ENCODE results near the gene SMIM35. TPM values are rescaled to one million over a fixed set of nuclear protein-coding genes. Genes with fewer than 3 reads are reported as not detected.
A peak's percentile ranks its signal among the peaks of the same experiment; 100 is the strongest.

SMIM35 gene
- total and polyA plus RNA-seq, 2 donors: 0.05 to 0.09 TPM

DNA sequence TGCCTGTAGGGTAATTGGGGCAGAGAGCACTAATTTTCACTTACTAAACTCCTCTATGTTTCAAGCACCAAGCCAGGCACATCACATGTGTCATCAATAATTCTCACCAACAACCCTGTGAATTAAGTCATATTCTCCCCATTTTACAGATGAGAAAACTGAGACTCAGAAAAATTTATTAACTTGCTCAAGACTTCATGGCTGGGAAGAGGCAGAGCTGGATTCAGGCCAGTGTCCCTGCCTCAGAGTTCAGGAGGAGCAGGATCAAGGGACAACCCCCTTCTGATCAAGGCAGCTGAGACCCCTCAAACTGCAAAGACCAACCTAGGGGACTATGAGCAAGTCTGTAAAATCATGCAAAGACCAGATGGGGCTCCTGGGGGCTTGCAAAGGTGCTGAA lies 2.1 kb downstream of the SMIM35 start:
- no peak overlapping the region for H3K27ac ChIP-seq (ENCODE audit: low read depth in 1 of 2, low read length in 1 of 2)
- DNase-seq (ENCODE audit: low read depth in 6 of 9, low spot score in 9 of 9): no peak
- no peaks in the 10 kb centered on the region for H3K4me1 ChIP-seq (ENCODE audit: control insufficient read depth in 2 of 2, insufficient read depth in 2 of 2, low read length in 2 of 2)
- H3K27me3 ChIP-seq (ENCODE audit: control insufficient read depth in 2 of 2, insufficient read depth in 1 of 2, low read length in 1 of 2): peaks cover 0 to 3% of the 10 kb centered on the region in 2 donors
- peaks cover 2 to 11% of the 10 kb centered on the region in 2 donors for H3K9me3 ChIP-seq (ENCODE audit: control insufficient read depth in 2 of 2, insufficient read depth in 1 of 2, low read length in 1 of 2)
- H3K4me3 ChIP-seq (ENCODE audit: low read length in 2 of 2): no peak overlapping the region
- no peaks in the 10 kb centered on the region for H3K36me3 ChIP-seq (ENCODE audit: control insufficient read depth in 2 of 2, insufficient read depth in 2 of 2, low read length in 1 of 2)

DNA sequence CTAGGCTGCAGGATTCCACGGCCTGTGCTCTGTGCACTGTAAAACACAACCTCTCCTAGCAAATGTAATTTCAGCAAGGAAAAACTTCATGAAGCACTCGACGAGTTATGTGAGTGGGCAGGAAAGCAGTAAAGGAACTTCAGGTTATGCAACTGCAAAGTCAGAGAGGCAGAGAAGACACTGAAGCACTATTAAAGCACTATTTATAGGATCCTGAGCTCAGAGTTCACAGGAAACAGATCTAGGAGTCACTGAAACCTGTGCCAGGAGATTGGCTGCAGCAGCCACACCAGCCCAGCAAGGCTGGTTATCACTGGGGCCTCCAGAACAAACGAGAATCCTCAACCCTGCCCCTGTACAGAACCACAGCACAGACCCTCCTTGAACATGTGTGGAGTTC lies 2.5 kb downstream of the SMIM35 start:
- no peaks in the 10 kb centered on the region for H3K36me3 ChIP-seq (ENCODE audit: control insufficient read depth in 2 of 2, insufficient read depth in 2 of 2, low read length in 1 of 2)
- no peaks in the 10 kb centered on the region for H3K4me1 ChIP-seq (ENCODE audit: control insufficient read depth in 2 of 2, insufficient read depth in 2 of 2, low read length in 2 of 2)
- H3K27ac ChIP-seq (ENCODE audit: low read depth in 1 of 2, low read length in 1 of 2): no peak overlapping the region
- peaks cover 0 to 3% of the 10 kb centered on the region in 2 donors for H3K27me3 ChIP-seq (ENCODE audit: control insufficient read depth in 2 of 2, insufficient read depth in 1 of 2, low read length in 1 of 2)
- H3K4me3 ChIP-seq (ENCODE audit: low read length in 2 of 2): no peak overlapping the region
- WGBS: 16% methylated on average over 4 of the region's 4 CpGs
- no peak for DNase-seq (ENCODE audit: low read depth in 6 of 9, low spot score in 9 of 9)
- H3K9me3 ChIP-seq (ENCODE audit: control insufficient read depth in 2 of 2, insufficient read depth in 1 of 2, low read length in 1 of 2): peaks cover 2 to 11% of the 10 kb centered on the region in 2 donors

DNA sequence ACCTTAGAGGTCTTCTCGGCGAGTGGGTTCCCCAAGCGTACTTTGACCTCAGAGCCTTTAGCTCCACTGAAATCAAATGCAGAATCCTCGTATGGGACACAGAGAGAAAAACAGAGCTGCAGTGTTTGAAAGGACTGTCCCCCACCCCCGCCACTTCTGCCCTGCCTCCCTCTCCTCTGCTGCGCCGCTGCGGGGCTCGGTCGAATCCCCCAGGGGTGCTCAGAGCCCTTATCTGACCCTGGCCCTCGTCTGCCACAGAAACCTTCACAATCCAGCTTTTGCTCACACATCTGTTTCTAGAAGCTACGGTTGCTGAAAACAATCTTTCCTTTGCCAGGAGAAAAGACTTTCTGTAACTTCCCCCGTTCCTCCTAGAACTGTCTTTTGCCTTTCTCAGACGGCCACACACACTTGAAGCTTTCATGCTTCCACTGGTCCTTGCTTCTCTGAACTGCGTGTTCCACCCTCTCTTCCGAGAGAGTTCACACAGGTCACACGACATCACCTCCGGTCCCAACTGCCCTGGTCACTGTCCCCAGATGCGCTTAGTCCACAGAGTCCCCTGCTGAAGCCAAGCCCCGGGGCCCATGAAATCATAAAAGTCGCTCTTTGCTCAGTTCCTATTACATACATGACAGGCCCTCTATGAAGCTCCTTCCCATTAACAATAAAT lies 3.7 kb downstream of the SMIM35 start:
- WGBS: 93% methylated on average over 21 of the region's 21 CpGs
- no peaks in the 10 kb centered on the region for H3K36me3 ChIP-seq (ENCODE audit: control insufficient read depth in 2 of 2, insufficient read depth in 2 of 2, low read length in 1 of 2)
- no peak overlapping the region for H3K4me3 ChIP-seq (ENCODE audit: low read length in 2 of 2)
- H3K9me3 ChIP-seq (ENCODE audit: control insufficient read depth in 2 of 2, insufficient read depth in 1 of 2, low read length in 1 of 2): peaks cover 2 to 11% of the 10 kb centered on the region in 2 donors
- peaks cover 0 to 3% of the 10 kb centered on the region in 2 donors for H3K27me3 ChIP-seq (ENCODE audit: control insufficient read depth in 2 of 2, insufficient read depth in 1 of 2, low read length in 1 of 2)
- peaks cover 0 to 3% of the 10 kb centered on the region in 2 donors for H3K4me1 ChIP-seq (ENCODE audit: control insufficient read depth in 2 of 2, insufficient read depth in 2 of 2, low read length in 2 of 2)
- DNase-seq (ENCODE audit: low read depth in 6 of 9, low spot score in 9 of 9): no peak
- H3K27ac ChIP-seq (ENCODE audit: low read depth in 1 of 2, low read length in 1 of 2): no peak overlapping the region

DNA sequence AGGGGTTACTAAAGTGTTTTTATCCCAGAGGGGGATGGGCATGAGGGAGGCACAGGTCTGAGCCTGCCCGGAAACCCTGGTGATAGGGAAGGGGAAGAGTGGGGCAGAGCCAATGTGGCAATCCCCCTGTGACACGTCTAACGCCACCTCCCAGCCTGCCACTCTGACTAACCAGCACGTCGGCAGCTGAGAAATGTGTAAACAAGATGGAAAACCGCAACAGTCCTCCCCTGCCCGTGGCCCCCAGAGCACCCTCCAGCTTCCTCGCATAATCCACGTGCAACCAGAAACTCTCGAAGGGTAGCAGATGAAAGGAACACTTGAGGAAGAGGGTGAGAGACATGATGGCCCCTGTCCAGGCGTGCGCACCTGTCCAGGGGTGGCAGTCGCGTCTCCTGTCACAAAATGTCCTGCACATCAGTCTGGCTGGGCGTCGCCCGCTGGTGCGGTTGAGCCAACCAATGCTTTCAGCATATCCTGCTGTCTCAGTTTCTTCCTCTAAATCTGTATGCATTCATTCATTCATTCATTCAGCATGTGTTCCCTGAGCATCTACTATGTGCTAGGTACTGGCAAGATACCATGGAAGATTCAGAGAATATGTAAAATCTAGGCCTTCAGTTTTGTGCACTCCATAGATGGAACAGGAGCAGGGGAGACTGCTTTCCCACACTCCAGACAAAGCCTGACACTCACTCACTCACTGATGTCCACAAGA lies 5.4 kb downstream of the SMIM35 start:
- no peaks in the 10 kb centered on the region for H3K36me3 ChIP-seq (ENCODE audit: control insufficient read depth in 2 of 2, insufficient read depth in 2 of 2, low read length in 1 of 2)
- H3K27ac ChIP-seq (ENCODE audit: low read depth in 1 of 2, low read length in 1 of 2): no peak overlapping the region
- DNase-seq (ENCODE audit: low read depth in 6 of 9, low spot score in 9 of 9): no peak
- H3K4me3 ChIP-seq (ENCODE audit: low read length in 2 of 2): no peak overlapping the region
- peaks cover 0 to 3% of the 10 kb centered on the region in 2 donors for H3K27me3 ChIP-seq (ENCODE audit: control insufficient read depth in 2 of 2, insufficient read depth in 1 of 2, low read length in 1 of 2)
- H3K4me1 ChIP-seq (ENCODE audit: control insufficient read depth in 2 of 2, insufficient read depth in 2 of 2, low read length in 2 of 2): peaks cover 0 to 9% of the 10 kb centered on the region in 2 donors
- H3K9me3 ChIP-seq (ENCODE audit: control insufficient read depth in 2 of 2, insufficient read depth in 1 of 2, low read length in 1 of 2): peaks cover 0 to under 1% of the 10 kb centered on the region in 2 donors
- 91% methylated on average over 18 of the region's 18 CpGs for WGBS

DNA sequence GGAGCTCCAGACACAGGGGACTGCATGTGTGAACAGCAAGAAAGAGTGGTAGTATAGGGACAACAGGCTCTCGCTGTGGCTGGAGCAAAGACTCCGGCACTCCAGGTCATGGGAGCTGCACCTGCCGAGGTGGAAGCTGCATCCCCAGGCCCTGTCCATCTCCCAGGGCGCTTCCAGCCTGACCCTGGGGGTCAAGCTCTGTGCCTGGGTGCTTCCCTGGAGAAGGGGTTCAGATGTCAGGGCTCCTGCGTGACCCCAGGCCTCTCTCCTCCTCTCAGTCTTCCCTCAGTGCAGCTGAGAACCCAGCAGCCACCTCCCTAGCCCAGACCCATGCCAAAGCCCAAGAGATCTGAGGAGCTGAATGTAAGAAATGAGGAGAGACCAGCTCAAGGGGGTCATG lies 6.5 kb downstream of the SMIM35 start:
- WGBS: 95% methylated on average over 5 of the region's 5 CpGs
- no peak for DNase-seq (ENCODE audit: low read depth in 6 of 9, low spot score in 9 of 9)
- Histone ChIP-seq H3K4me3 (ENCODE audit: low read length in 2 of 2) (no peak overlapping the region), H3K4me1 (ENCODE audit: control insufficient read depth in 2 of 2, insufficient read depth in 2 of 2, low read length in 2 of 2) (peaks cover 0 to 9% of the 10 kb centered on the region in 2 donors), H3K27me3 (ENCODE audit: control insufficient read depth in 2 of 2, insufficient read depth in 1 of 2, low read length in 1 of 2) (peaks cover 0 to 3% of the 10 kb centered on the region in 2 donors), H3K36me3 (ENCODE audit: control insufficient read depth in 2 of 2, insufficient read depth in 2 of 2, low read length in 1 of 2) (no peaks in the 10 kb centered on the region), H3K27ac (ENCODE audit: low read depth in 1 of 2, low read length in 1 of 2) (no peak overlapping the region), H3K9me3 (ENCODE audit: control insufficient read depth in 2 of 2, insufficient read depth in 1 of 2, low read length in 1 of 2) (no peaks in the 10 kb centered on the region)

DNA sequence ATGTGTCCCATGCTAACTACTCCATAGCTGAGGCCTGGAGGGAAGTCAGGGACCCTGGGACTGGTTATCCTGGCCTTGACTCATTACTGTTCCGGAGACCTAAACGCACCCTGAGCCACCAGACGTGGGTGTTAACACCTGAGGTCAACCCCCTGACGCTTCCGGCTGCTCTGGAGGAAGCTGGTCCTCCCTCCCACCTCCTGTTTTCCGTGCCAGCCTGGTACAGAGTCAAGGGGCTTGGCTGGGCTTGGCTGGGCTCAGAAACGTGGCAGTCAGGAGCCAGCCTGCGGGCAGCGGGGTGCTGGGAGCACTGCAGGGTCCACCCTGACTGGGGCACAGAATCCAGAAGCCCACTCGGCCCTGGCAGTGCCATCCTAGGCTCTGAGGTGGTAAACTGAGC lies 7.3 kb downstream of the SMIM35 start:
- Histone ChIP-seq H3K36me3 (ENCODE audit: control insufficient read depth in 2 of 2, insufficient read depth in 2 of 2, low read length in 1 of 2) (no peaks in the 10 kb centered on the region), H3K4me3 (ENCODE audit: low read length in 2 of 2) (no peak overlapping the region), H3K27me3 (ENCODE audit: control insufficient read depth in 2 of 2, insufficient read depth in 1 of 2, low read length in 1 of 2) (peaks cover 0 to 3% of the 10 kb centered on the region in 2 donors), H3K27ac (ENCODE audit: low read depth in 1 of 2, low read length in 1 of 2) (no peak overlapping the region), H3K9me3 (ENCODE audit: control insufficient read depth in 2 of 2, insufficient read depth in 1 of 2, low read length in 1 of 2) (no peaks in the 10 kb centered on the region), H3K4me1 (ENCODE audit: control insufficient read depth in 2 of 2, insufficient read depth in 2 of 2, low read length in 2 of 2) (peaks cover 0 to 9% of the 10 kb centered on the region in 2 donors)
- DNase-seq (ENCODE audit: low read depth in 6 of 9, low spot score in 9 of 9): no peak
- WGBS: 92% methylated on average over 10 of the region's 10 CpGs

DNA sequence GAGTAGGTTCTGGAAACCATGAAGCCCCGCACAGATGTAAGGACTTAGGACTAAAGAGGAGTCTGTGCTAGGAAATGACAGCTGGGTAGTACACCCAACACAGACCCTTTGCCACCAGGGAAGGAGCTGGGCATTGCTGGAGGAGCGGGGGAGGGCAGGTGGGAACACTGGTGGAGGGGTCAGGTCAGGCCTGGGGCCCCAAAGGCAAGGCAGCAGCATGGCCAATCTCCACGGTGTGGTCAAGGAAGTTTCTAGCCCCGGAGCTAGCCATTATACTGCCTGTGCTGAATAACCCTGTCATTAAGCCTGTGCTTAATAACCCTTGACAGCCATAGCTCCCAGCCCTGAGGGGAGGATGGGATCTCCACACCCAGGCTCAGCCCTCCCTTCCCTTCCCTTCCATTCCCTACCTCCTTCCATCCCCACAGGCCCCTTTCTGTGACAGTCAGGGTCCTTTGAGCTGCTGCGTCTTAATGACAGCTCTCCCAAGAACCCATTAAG lies 7.8 kb downstream of the SMIM35 start:
- WGBS: 93% methylated on average over 5 of the region's 5 CpGs
- Histone ChIP-seq H3K27ac (ENCODE audit: low read depth in 1 of 2, low read length in 1 of 2) (no peak overlapping the region), H3K4me3 (ENCODE audit: low read length in 2 of 2) (no peak overlapping the region), H3K4me1 (ENCODE audit: control insufficient read depth in 2 of 2, insufficient read depth in 2 of 2, low read length in 2 of 2) (peaks cover 0 to 9% of the 10 kb centered on the region in 2 donors), H3K9me3 (ENCODE audit: control insufficient read depth in 2 of 2, insufficient read depth in 1 of 2, low read length in 1 of 2) (no peaks in the 10 kb centered on the region), H3K27me3 (ENCODE audit: control insufficient read depth in 2 of 2, insufficient read depth in 1 of 2, low read length in 1 of 2) (peaks cover 0 to 3% of the 10 kb centered on the region in 2 donors), H3K36me3 (ENCODE audit: control insufficient read depth in 2 of 2, insufficient read depth in 2 of 2, low read length in 1 of 2) (no peaks in the 10 kb centered on the region)
- DNase-seq (ENCODE audit: low read depth in 6 of 9, low spot score in 9 of 9): no peak

DNA sequence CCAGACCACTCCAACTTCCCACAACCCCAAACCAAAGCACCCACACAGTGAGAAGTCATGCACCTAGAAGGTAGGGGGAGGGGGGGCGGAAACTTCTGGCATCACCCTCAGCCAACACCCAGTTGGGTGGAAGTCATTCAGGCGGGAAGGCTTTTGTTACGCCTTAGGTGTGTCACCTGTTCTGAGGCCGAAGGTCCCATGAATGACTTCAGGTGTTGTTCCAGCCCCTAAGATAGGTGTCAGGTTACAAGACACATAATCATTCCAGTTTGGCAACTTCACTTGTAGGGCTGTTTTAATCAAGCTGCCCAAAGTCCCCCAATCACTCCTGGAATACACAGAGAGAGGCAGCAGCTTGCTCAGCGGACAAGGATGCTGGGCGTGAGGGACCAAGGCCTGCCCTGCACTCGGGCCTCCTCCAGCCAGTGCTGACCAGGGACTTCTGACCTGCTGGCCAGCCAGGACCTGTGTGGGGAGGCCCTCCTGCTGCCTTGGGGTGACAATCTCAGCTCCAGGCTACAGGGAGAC lies 9.9 kb downstream of the SMIM35 start, which contains the start of gene TMPRSS4:
Gene TMPRSS4, plus strand, starts transcription at position 325 of the 528 bp plus-strand sequence. CDS start 225 bp downstream, outside the sequence.
- no peaks in the 10 kb centered on the region for H3K9me3 ChIP-seq (ENCODE audit: control insufficient read depth in 2 of 2, insufficient read depth in 1 of 2, low read length in 1 of 2)
- H3K27me3 ChIP-seq (ENCODE audit: control insufficient read depth in 2 of 2, insufficient read depth in 1 of 2, low read length in 1 of 2): peaks cover 0 to 6% of the 10 kb centered on the region in 2 donors
- H3K27ac ChIP-seq (ENCODE audit: low read depth in 1 of 2, low read length in 1 of 2): no peak within 1 kb of the TSS
- 91% methylated on average over 7 of the region's 7 CpGs for WGBS
- no peak within 1 kb of the TSS for H3K4me3 ChIP-seq (ENCODE audit: low read length in 2 of 2)
- H3K4me1 ChIP-seq (ENCODE audit: control insufficient read depth in 2 of 2, insufficient read depth in 2 of 2, low read length in 2 of 2): peaks cover 0 to 15% of the 10 kb centered on the region in 2 donors
- DNase-seq (ENCODE audit: low read depth in 6 of 9, low spot score in 9 of 9): peak in 1 of 9 donors; percentile 19
- no peaks in the 10 kb centered on the region for H3K36me3 ChIP-seq (ENCODE audit: control insufficient read depth in 2 of 2, insufficient read depth in 2 of 2, low read length in 1 of 2)

DNA sequence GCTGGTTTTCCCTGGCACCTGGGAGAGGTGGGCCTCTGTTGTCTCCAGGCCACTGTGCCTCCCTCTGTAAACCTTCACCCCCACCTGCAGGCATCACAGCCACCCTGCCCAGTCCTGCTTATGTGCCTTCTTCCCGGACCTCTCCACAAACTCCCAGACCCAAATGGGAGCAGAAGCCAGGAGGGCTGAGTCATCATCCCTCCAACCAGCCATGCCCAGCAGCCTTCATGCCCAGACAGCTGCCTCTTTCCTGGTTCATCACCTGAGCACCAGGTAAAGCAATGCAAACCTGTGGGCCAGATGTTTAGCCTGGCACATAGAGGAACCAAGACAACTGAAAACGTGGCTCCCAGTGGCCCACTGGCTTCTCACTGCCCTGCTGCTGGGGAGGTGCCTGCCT lies 12.0 kb downstream of the SMIM35 start:
- Histone ChIP-seq H3K4me1 (ENCODE audit: control insufficient read depth in 2 of 2, insufficient read depth in 2 of 2, low read length in 2 of 2) (peaks cover 0 to 15% of the 10 kb centered on the region in 2 donors), H3K9me3 (ENCODE audit: control insufficient read depth in 2 of 2, insufficient read depth in 1 of 2, low read length in 1 of 2) (no peaks in the 10 kb centered on the region), H3K4me3 (ENCODE audit: low read length in 2 of 2) (no peak overlapping the region), H3K36me3 (ENCODE audit: control insufficient read depth in 2 of 2, insufficient read depth in 2 of 2, low read length in 1 of 2) (no peaks in the 10 kb centered on the region), H3K27me3 (ENCODE audit: control insufficient read depth in 2 of 2, insufficient read depth in 1 of 2, low read length in 1 of 2) (peaks cover 0 to 3% of the 10 kb centered on the region in 2 donors), H3K27ac (ENCODE audit: low read depth in 1 of 2, low read length in 1 of 2) (no peak overlapping the region)
- DNase-seq (ENCODE audit: low read depth in 6 of 9, low spot score in 9 of 9): no peak
- WGBS: 85% methylated on average over 2 of the region's 2 CpGs
